ENCODE data around the gene CEP131.
"Not testable (repeated sequence)": the region's sequence is repeated elsewhere in the genome, so short reads cannot be mapped to it uniquely, and the experiment has no call there.

Gene CEP131

DNA sequence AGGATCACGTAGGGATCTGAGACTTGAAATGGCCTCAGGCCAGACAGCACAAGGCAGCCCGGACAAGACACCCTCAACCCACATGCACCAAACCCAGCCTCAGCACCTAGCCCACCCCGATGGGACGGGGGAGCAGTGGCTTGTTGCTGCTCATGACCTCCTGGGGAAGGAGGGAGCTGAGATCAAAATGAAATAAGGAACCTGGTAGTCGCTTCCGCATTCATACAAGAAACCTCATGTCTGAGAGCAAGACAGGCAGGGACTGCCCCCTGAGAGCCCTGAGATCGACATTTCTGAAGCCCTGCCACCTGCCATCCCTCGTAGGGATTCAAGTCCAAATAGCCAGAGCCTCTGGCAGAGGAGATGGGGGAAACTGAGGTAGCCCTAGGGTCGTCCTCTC is 5.7 kb upstream of the CEP131 start:
- Histone ChIP-seq H3K27me3 (ENCODE audit: insufficient read depth, poor library complexity, severe bottlenecking) (no peaks in the 10 kb centered on the region), H3K27ac (replicated peaks) (peak overlapping the region; percentile 68), H3K4me3 (replicated peaks; ENCODE audit: insufficient read depth, low read length) (no peak overlapping the region)
- peak; percentile 59 to 81 for DNase-seq (ENCODE audit: low read depth in 1 of 2, low spot score in 1 of 2)
- TF ChIP-seq, protein P1, sequence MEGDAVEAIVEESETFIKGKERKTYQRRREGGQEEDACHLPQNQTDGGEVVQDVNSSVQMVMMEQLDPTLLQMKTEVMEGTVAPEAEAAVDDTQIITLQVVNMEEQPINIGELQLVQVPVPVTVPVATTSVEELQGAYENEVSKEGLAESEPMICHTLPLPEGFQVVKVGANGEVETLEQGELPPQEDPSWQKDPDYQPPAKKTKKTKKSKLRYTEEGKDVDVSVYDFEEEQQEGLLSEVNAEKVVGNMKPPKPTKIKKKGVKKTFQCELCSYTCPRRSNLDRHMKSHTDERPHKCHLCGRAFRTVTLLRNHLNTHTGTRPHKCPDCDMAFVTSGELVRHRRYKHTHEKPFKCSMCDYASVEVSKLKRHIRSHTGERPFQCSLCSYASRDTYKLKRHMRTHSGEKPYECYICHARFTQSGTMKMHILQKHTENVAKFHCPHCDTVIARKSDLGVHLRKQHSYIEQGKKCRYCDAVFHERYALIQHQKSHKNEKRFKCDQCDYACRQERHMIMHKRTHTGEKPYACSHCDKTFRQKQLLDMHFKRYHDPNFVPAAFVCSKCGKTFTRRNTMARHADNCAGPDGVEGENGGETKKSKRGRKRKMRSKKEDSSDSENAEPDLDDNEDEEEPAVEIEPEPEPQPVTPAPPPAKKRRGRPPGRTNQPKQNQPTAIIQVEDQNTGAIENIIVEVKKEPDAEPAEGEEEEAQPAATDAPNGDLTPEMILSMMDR (IDR thresholded peaks at IDR 0.05; ENCODE audit: insufficient read depth, low read length): no peak
- TF ChIP-seq SPI1 (IDR thresholded peaks at IDR 0.05; ENCODE audit: borderline replicate concordance, low read depth) (peak; percentile 81; the same call in 1 of the 2 replicates), GABPA (IDR thresholded peaks at IDR 0.05; ENCODE audit: low read depth) (no peak), POLR2AphosphoS5 (IDR thresholded peaks at IDR 0.05; ENCODE audit: low read depth) (peak; percentile 44; the same call in 1 of the 2 replicates)
- TF ChIP-seq, protein P2, sequence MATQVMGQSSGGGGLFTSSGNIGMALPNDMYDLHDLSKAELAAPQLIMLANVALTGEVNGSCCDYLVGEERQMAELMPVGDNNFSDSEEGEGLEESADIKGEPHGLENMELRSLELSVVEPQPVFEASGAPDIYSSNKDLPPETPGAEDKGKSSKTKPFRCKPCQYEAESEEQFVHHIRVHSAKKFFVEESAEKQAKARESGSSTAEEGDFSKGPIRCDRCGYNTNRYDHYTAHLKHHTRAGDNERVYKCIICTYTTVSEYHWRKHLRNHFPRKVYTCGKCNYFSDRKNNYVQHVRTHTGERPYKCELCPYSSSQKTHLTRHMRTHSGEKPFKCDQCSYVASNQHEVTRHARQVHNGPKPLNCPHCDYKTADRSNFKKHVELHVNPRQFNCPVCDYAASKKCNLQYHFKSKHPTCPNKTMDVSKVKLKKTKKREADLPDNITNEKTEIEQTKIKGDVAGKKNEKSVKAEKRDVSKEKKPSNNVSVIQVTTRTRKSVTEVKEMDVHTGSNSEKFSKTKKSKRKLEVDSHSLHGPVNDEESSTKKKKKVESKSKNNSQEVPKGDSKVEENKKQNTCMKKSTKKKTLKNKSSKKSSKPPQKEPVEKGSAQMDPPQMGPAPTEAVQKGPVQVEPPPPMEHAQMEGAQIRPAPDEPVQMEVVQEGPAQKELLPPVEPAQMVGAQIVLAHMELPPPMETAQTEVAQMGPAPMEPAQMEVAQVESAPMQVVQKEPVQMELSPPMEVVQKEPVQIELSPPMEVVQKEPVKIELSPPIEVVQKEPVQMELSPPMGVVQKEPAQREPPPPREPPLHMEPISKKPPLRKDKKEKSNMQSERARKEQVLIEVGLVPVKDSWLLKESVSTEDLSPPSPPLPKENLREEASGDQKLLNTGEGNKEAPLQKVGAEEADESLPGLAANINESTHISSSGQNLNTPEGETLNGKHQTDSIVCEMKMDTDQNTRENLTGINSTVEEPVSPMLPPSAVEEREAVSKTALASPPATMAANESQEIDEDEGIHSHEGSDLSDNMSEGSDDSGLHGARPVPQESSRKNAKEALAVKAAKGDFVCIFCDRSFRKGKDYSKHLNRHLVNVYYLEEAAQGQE (IDR thresholded peaks at IDR 0.05; ENCODE audit: insufficient replicate concordance, low read depth): no peak

DNA sequence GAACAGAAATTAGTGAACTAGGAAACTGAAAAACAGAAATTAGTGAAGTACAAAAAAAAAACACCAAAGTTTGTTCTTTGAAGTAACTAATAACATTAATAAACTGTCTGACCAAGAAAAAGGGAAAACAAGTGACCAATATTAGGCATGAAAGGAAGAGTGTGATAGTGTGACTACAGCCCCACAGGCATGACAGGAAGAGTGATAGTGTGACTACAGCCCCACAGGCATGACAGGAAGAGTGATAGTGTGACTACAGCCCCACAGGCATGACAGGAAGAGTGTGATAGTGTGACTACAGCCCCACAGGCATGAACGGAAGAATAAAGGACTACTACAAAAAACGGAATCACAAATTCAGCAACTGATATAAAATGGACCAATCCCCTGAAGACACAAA is 4.9 kb upstream of the CEP131 start:
- H3K27me3 ChIP-seq (ENCODE audit: insufficient read depth, poor library complexity, severe bottlenecking); DNase-seq (ENCODE audit: low read depth in 1 of 2, low spot score in 1 of 2); H3K4me3 ChIP-seq (replicated peaks; ENCODE audit: insufficient read depth, low read length); H3K27ac ChIP-seq (replicated peaks): not testable (repeated sequence)

DNA sequence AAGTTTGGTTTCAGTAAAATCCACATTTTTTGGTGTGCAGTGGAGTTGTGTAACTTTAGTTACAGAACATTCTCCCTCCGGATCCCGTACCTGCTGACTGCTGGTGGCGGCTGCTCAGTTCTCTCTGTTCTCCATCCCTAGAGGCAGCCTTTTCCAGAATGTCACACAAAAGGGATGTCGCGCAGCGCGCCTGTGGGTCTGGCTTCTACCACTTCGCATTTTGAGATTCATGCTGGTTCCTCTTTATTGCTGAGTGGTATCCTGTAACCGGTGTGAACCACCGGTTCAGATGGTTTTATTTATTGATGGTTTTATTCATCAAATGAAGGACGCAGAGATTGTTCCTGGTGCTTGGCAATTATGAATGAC is 981 bp upstream of the CEP131 start:
- H3K27ac ChIP-seq (replicated peaks): peak overlapping the region; percentile 56
- DNase-seq (ENCODE audit: low read depth in 1 of 2, low spot score in 1 of 2): peak in 1 of 2 experiments; percentile 70
- H3K4me3 ChIP-seq (replicated peaks; ENCODE audit: insufficient read depth, low read length): peak overlapping the region; percentile 36; the same call in 1 of the 2 replicates
- TF ChIP-seq SPI1 (IDR thresholded peaks at IDR 0.05; ENCODE audit: borderline replicate concordance, low read depth): peak; percentile 59; the same call in 1 of the 2 replicates
- TF ChIP-seq, protein P2 (IDR thresholded peaks at IDR 0.05; ENCODE audit: insufficient replicate concordance, low read depth): no peak
- no peaks in the 10 kb centered on the region for H3K27me3 ChIP-seq (ENCODE audit: insufficient read depth, poor library complexity, severe bottlenecking)

DNA sequence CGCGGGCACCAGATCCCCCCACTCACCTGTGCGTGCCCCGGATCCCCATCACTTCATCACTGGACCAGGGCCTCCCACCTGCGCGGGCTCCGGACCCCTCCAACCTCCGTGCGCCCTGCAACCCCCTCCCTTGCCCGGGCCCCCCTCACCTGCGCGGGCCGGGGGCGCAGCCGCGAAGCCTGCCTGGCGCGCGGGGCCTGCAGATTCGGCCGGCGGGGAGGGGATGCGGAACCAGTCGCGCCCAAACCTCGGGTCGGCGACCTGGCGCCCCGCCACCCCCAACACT is 202 bp downstream of the CEP131 start:
- TF ChIP-seq SPI1 (IDR thresholded peaks at IDR 0.05; ENCODE audit: borderline replicate concordance, low read depth) (no peak), POLR2AphosphoS5 (IDR thresholded peaks at IDR 0.05; ENCODE audit: low read depth) (no peak), GABPA (IDR thresholded peaks at IDR 0.05; ENCODE audit: low read depth) (no peak)
- TF ChIP-seq, protein P2 (IDR thresholded peaks at IDR 0.05; ENCODE audit: insufficient replicate concordance, low read depth): no peak
- TF ChIP-seq, protein P1 (IDR thresholded peaks at IDR 0.05; ENCODE audit: insufficient read depth, low read length): no peak
- no peak overlapping the region for H3K27ac ChIP-seq (replicated peaks)
- no peaks in the 10 kb centered on the region for H3K27me3 ChIP-seq (ENCODE audit: insufficient read depth, poor library complexity, severe bottlenecking)
- DNase-seq (ENCODE audit: low read depth in 1 of 2, low spot score in 1 of 2): no peak
- H3K4me3 ChIP-seq (replicated peaks; ENCODE audit: insufficient read depth, low read length): peak overlapping the region; percentile 71

Measured in HL-60 (cell line).